OCI-LY7 (cell line): ENCODE data around the gene UGDH. TPM values are rescaled to one million over a fixed set of nuclear protein-coding genes. Genes with fewer than 3 reads are reported as not detected.

Experiments
- total RNA-seq, 2 experiments: library from RNA; depleted of rRNA in 1 of 2; stranded (reverse); fragments of >200 nt in 1 of 2; shearing (Covaris generic) in 1 of 2; gene quantifications; 2 replicates each; pipeline ENCODE4 v1.2.3, GENCODE V29; 2014 to 2022

UGDH gene
- total RNA-seq, 2 experiments from 2014 or later = 8.1 to 33.6 TPM

Other genes starting within 250 kb of the UGDH start
- gene RFC1, start 161.1 kb downstream of the UGDH start, total RNA-seq (2014; rRNA removed; shearing (Covaris generic)) = 72.7 and 91.0 TPM in 2 replicates
- 129 and 135 TPM in 2 replicates for gene RFC1, start 161.1 kb downstream of the UGDH start, total RNA-seq (2022)
- gene KLB, start 120.5 kb downstream of the UGDH start, total RNA-seq (2014; rRNA removed; shearing (Covaris generic)) = not detected in 2 replicates
- gene KLB, start 120.5 kb downstream of the UGDH start, total RNA-seq (2022) = not detected in 2 replicates
- 2,571 and 3,860 TPM in 2 replicates for gene RPL9, start 68.5 kb downstream of the UGDH start, total RNA-seq (2014; rRNA removed; shearing (Covaris generic))
- gene RPL9, start 68.5 kb downstream of the UGDH start, total RNA-seq (2022) = 1,698 and 1,735 TPM in 2 replicates
- 12.7 and 15.1 TPM in 2 replicates for gene LIAS, start 68.4 kb downstream of the UGDH start, total RNA-seq (2014; rRNA removed; shearing (Covaris generic))
- 28.3 and 28.4 TPM in 2 replicates for gene LIAS, start 68.4 kb downstream of the UGDH start, total RNA-seq (2022)
- gene SMIM14, start 111.4 kb upstream of the UGDH start, total RNA-seq (2014; rRNA removed; shearing (Covaris generic)) = 0.03 TPM in 1 of 2 replicates, not detected in the other
- gene SMIM14, start 111.4 kb upstream of the UGDH start, total RNA-seq (2022) = 1.1 and 1.8 TPM in 2 replicates
- gene UBE2K, start 170.7 kb upstream of the UGDH start, total RNA-seq (2014; rRNA removed; shearing (Covaris generic)) = 20.8 and 47.7 TPM in 2 replicates
- gene UBE2K, start 170.7 kb upstream of the UGDH start, total RNA-seq (2022) = 88.0 and 93.8 TPM in 2 replicates